ENCODE measurements around the gene CACNB2. TPM values are rescaled to one million over a fixed set of nuclear protein-coding genes. Genes with fewer than 3 reads are reported as not detected.

CACNB2 gene
- total RNA-seq, 4 donors from 2014 or later: 0.16 to 2.4 (median 1.8) TPM

DNA sequence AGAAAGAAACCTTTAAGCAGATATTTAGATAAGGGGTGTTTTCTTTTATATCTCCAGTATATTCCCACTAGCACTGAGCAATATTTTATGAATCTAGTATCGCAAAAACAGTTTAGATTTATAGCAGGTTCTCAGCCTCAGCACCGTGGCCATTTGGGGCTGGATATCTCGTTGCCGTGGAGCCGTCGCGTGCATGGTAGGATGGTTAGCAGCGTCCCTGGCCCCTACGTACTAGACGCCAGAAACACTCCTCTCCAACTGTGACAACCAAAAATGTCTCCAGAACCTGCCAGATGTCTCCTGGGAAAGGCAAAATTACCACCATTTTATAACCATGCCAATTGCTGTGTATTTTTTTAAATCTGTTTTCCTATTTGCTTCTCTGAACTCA, 172.9 kb downstream of the CACNB2 start:
- TF ChIP-seq CTCF (IDR thresholded peaks at IDR 0.05; ENCODE audit: low read depth): no peak

DNA sequence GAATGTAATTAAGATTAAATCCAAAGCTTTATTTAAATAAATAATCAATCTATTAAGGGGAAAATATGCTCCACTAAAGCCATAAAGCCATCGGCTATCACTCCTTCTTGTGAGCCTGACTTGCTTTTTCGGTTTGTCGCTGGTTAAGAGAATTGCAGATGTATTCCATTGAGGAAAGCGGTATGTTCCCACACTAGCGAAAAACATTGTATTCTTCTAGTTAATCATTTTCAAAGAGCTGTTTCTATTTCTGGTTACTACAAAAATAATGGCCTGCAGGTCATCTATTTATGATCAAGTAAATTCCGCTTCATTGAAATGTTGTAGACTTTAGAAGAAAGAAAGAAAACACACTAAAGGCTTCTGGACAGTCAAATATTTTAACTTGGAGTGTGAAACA, 173.4 kb downstream of the CACNB2 start:
- TF ChIP-seq CTCF (IDR thresholded peaks at IDR 0.05; ENCODE audit: low read depth): no peak

- no peak for TF ChIP-seq CTCF (IDR thresholded peaks at IDR 0.05; ENCODE audit: low read depth)
Observed at GRCh38 chr10:18319628-18320027, 179.4 kb downstream of the CACNB2 start.

GRCh38 chr10:18321371-18321770, 181.1 kb downstream of the CACNB2 start:
- TF ChIP-seq CTCF (IDR thresholded peaks at IDR 0.05; ENCODE audit: low read depth): no peak

GRCh38 chr10:18323916-18324315, 183.7 kb downstream of the CACNB2 start:
- TF ChIP-seq CTCF (IDR thresholded peaks at IDR 0.05; ENCODE audit: low read depth): no peak

DNA sequence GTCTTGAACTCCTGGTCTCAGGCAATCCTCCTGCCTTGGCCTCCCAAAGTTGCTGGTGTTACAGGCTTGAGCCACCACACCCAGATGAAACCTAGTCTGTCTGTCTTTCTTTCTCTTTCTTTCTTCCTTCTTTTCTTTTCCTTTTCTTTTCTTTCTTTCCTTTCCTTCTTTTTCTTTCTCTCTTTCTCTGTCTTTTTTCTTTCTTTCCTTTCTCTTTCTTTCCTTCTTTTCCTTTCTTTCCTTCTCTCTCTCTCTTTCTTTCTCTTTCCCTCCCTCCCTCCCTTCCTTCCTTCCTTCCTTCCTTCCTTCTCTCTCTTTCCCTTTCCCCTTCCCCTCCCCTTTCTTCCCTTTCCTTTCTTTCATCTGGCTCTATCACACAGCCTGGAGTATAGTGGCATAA, 185.2 kb downstream of the CACNB2 start:
- no peak for TF ChIP-seq CTCF (IDR thresholded peaks at IDR 0.05; ENCODE audit: low read depth)

DNA sequence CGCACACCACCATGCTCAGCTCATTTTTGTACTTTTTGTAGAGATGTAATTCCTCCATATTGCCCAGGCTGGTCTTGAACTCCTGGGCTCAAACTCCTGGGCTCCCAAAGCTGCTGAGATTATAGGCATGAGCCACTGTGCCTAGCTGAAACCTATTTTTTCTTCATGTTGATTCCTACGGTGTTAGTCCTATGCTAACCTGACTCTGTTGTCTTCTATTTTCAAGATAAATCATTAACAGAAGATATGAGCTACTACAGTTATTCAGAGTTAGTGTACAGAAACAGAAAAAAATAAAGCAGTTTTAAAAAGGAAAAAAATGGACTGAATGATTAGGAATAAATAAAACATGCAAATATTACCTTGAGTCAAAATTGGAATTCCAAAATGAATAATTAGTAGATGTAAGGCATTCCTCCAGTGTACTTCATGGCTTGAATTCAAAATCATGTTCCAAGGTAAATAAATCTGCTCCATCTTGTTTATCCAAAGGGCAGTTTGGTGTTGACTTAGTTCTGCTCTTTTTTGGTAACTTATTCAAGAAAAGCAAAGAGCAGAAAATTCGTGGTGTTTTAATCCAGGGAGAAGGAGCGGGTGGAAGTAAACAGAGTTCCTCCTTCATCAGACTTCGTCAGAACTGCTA, 185.8 kb downstream of the CACNB2 start:
- no peak for TF ChIP-seq CTCF (IDR thresholded peaks at IDR 0.05; ENCODE audit: low read depth)

Measured in subcutaneous adipose tissue (tissue), 4 donors.